Skeletal muscle tissue (tissue), 4 donors: Measurements from ENCODE around the gene CASKIN1. TPM values are rescaled to one million over a fixed set of nuclear protein-coding genes. Genes with fewer than 3 reads are reported as not detected.

Source experiments
- H3K27ac ChIP-seq: one replicate; pipeline ENCODE4 v1.7.0; 2013; ENCODE audit warnings: mild to moderate bottlenecking, low read depth, low read length, inconsistent platforms
- H3K27me3 ChIP-seq, 3 donors: one replicate each; pipeline ENCODE4 v1.7.0; 2013; ENCODE audit warnings: low read length in 3 of 3; ENCODE audit not compliant: control insufficient read depth in 3 of 3, insufficient read depth in 3 of 3
- H3K36me3 ChIP-seq, 3 donors: one replicate each; pipeline ENCODE4 v1.7.0; 2013; ENCODE audit warnings: low read length in 3 of 3; ENCODE audit not compliant: control insufficient read depth in 3 of 3, insufficient read depth in 3 of 3
- H3K4me1 ChIP-seq, 3 donors: one replicate each; pipeline ENCODE4 v1.7.0; 2013; ENCODE audit warnings: low read length in 3 of 3, mild to moderate bottlenecking in 3 of 3; ENCODE audit not compliant: control insufficient read depth in 3 of 3, insufficient read depth in 3 of 3
- H3K4me3 ChIP-seq, 3 donors: one replicate each; pipeline ENCODE4 v1.7.0; 2013; ENCODE audit warnings: low read length in 3 of 3
- H3K9ac ChIP-seq, 3 donors: one replicate each; pipeline ENCODE4 v1.7.0; 2013; ENCODE audit warnings: low read length in 3 of 3, mild to moderate bottlenecking in 3 of 3, moderate library complexity in 2 of 3, low read depth in 1 of 3
- H3K9me3 ChIP-seq, 3 donors: one replicate each; pipeline ENCODE4 v1.7.0; 2013; ENCODE audit warnings: low read length in 3 of 3; ENCODE audit not compliant: control insufficient read depth in 3 of 3
- total RNA-seq: library from RNA; depleted of rRNA; stranded (reverse); fragments of >200 nt; gene quantifications from one replicate; pipeline ENCODE4 v1.2.3, GENCODE V29; 2014
- donor health status: Osteomylitis.

Gene CASKIN1
- total RNA-seq, 1 donor from 2014 or later, result 0.52 TPM

DNA sequence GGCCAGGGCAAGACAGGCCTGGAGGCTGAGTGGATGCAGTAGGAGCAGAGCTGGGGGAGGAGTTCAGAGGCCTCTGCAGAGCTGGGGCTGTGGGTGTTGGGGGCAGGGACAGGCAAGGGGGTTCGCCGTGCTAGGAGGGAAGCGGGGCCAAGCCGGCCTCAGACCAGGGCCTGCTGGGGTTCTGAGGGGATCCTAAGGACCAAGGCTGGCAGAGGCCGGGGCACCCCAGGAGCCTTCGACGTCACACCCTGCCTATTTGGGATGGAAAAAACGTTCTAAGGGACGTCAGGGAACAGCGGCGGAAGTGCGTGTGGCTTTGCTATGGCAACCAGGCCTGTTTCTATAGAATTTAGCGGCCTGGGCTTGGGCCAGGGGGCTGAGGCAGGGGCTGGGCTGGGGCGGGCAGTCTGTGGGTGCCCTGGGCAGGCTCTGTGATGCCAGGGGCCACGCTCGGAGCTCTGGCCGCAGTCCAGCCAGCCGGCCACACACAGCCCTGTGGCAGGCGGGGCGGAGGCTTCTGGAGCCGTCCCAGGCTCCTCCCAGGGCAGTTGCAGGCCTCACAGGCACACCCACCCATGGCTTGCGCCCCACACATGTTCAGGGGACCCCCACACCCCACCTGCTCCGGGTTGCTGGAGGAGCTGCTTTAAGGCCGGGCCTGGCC lies 37.1 kb downstream of the CASKIN1 start:
- H3K27me3 ChIP-seq, result no peaks in the 10 kb centered on the region
- peaks cover 0 to 2% (median 0%) of the 10 kb centered on the region in 3 donors for H3K36me3 ChIP-seq
- H3K4me3 ChIP-seq, result no peak overlapping the region
- peaks cover 45 to 58% (median 49%) of the 10 kb centered on the region in 3 donors for H3K4me1 ChIP-seq
- H3K27ac ChIP-seq, result peak overlapping the region; percentile 68
- H3K9me3 ChIP-seq, result no peaks in the 10 kb centered on the region
- peak overlapping the region in 2 of 3 donors; percentile 32 to 54 for H3K9ac ChIP-seq

DNA sequence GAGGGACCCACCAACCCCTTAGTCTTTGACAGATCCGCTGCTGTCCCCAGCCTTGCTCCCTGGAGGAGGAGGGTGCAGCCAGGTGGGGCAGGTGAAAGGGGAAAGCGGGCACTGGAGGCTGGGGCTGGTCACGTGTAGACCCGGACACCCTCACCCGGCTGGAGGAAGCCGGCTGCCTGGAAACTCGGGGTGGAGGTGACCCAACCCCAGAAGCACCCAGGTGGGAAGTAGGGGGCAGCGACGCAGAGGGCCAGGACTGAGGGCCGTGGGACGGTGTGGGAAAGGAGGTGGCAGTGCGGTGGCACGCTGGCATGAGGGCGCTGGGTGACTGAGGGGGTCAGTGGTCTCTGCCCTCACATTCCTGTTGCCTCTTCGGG lies 38.2 kb downstream of the CASKIN1 start:
- Histone ChIP-seq H3K9ac (peak overlapping the region in 2 of 3 donors; percentile 33 to 83), H3K4me3 (no peak overlapping the region), H3K27ac (peak overlapping the region; percentile 68), H3K36me3 (peaks cover 0 to 5% (median 0%) of the 10 kb centered on the region in 3 donors), H3K9me3 (no peaks in the 10 kb centered on the region), H3K27me3 (no peaks in the 10 kb centered on the region), H3K4me1 (peaks cover 56 to 69% (median 60%) of the 10 kb centered on the region in 3 donors)

DNA sequence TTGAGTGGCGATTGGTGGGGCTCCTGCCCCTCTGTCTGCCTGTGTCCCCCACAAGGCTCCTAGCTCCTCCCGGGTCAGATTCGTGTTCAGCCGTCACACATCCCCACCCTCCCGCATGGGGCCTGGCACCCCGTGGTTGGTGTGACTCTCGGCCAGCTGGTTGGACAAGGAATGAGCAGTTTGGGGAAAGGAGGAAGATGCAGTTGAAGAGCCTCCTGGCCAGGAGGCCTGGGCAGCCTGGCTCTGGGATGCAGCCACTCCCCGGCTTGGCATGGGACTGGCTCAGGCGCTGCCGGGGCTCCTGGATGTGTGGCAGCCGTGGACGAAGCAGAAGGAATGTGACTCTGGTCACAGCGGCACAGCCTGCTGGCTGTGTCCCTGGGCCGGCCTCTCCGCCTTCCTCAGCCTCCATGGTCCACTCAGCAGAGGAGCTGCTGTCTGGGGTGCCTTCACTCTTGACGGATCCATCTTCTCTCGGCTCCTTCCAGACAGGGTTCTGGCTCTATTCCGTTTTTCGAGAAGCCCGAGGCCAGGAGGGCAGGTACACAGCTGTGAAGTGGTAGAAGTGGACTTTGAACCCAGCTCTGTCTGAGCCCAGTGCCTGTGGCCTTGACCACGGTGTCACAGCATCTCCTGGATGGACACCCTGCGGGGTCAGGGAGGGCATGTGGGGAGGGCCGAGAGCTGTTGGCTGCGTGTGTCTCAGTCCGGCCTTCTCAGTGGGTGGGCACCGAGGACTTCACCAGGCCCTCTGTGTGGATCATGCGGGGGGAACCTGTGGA lies 38.7 kb downstream of the CASKIN1 start:
- Histone ChIP-seq H3K36me3 (peaks cover 0 to 5% (median 3%) of the 10 kb centered on the region in 3 donors), H3K9ac (peak overlapping the region in 2 of 3 donors; percentile 33 to 83), H3K27ac (peak overlapping the region; percentile 68), H3K9me3 (no peaks in the 10 kb centered on the region), H3K4me1 (peaks cover 62 to 75% (median 66%) of the 10 kb centered on the region in 3 donors), H3K4me3 (no peak overlapping the region), H3K27me3 (no peaks in the 10 kb centered on the region)

DNA sequence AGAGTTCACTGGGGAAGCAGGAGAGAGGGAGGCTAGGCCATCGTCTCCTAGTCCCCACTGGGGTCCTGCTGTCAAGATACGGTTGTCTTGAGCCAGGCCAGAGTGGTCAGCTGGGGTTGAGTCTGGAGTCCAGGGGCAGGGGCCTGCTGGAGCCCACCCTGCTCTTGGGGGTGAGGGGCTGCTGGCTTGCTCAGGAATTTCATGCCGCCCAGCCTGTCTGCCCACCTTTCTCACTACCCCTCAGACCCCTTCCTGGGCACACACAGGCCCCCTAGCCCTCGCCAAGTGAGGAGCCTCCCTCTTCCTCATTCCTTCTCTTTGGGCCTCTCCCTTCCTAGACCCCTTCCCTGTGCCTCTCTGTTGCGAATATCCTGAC lies 39.6 kb downstream of the CASKIN1 start:
- Histone ChIP-seq H3K36me3 (peaks cover 0 to 5% (median 5%) of the 10 kb centered on the region in 3 donors), H3K4me3 (peak overlapping the region; percentile 10 to 88 (median 84)), H3K27ac (peak overlapping the region; percentile 68), H3K4me1 (peaks cover 69 to 81% (median 73%) of the 10 kb centered on the region in 3 donors), H3K9me3 (no peaks in the 10 kb centered on the region), H3K9ac (peak overlapping the region; percentile 33 to 86 (median 83)), H3K27me3 (no peaks in the 10 kb centered on the region)

DNA sequence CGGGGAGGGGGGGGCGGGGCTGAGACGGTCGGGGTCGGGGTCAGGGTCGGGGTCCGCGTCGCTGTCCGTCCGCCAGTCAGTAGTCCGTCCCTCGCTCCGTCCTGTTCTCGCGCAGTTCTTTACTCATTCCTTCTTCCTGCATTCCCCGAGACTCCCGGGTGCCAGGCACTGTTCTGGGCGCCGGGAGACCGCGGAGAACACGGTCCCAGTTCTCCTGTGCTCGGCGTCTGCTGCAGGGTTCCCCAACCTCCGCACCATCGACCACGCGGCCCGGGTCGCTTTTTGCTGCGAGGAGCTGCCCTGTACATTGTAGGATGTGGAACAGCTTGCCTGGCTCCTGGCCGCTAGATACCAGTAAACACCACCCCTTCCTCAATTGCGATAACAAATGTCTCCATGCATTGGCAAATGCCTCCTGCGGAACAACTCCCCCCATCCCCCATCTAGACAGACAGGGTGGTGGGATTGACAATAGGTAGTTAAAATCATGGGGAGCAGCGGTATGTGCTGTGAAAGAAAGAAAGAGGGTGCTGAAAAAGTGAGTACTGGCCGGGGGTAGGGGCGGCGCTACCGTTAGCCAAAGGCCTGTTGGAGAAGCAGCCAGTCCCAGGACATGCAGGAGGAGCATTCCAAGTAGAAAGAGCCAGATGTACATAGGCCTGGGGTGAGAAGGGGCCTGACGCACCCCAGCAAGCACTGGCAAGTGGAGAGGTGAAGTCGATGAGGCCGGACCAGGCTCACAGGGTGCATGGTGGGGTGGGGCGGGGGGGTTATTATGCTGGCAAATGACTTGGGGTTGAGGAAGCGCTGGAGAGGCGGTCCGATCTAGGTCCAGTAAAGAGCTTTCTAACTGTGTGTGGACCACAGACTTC lies 40.2 kb downstream of the CASKIN1 start:
- H3K36me3 ChIP-seq, result peaks cover 4 to 10% (median 9%) of the 10 kb centered on the region in 3 donors
- H3K4me1 ChIP-seq, result peaks cover 70 to 81% (median 73%) of the 10 kb centered on the region in 3 donors
- H3K27me3 ChIP-seq, result no peaks in the 10 kb centered on the region
- peak overlapping the region; percentile 77 to 86 (median 83) for H3K9ac ChIP-seq
- H3K27ac ChIP-seq, result peak overlapping the region; percentile 69
- H3K9me3 ChIP-seq, result no peaks in the 10 kb centered on the region
- peak overlapping the region; percentile 79 to 88 (median 84) for H3K4me3 ChIP-seq

DNA sequence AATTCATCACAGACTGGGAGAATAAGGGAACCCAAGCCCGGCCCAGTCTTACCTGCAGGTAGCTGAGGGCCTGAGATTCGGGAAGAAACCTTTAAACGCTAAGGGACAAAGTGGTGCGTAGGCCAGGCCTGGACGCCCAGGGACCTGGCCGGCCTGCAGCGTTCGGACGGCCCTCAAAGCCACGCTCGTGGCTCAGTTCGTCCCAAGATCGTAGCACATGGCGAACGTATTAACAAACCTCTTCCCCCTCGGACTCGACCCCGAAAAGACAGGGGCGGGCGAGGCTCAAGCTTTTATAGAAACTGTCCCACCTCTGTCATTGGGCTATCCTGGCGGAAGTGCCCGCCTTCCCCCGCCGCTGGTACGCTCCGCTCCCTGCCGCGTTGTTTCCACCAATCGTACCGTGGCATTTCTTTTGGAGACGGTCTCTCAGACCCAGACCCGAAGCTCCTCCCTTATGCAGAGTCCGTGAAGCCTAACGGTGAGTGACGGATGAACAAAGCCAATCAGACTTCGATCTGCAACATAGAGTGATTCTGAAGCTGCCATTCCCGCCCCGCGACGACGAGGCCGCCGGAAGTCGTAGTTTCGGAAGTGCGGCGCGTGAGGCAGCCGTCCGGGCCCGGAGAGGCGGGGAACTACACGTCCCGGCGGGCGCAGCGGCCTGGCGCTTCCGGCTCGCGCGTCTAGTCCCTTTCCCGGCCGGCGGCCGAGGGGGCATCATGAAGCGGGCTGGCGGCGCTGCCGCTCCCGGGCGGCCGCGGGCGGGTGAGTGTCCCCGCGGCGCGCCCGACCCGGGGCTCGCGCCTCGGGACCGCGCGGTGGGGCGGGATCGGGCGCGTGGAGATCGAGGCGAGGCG lies 41.1 kb downstream of the CASKIN1 start, which contains the start of gene TRAF7:
Gene TRAF7 (plus strand): TSS at position 692 of the 860 bp plus-strand sequence. CDS start 8,139 bp downstream, outside the sequence.
- H3K27ac ChIP-seq, result peak within 1 kb of the TSS; percentile 80
- H3K9ac ChIP-seq, result peak within 1 kb of the TSS; percentile 92 to 98 (median 98)
- H3K4me1 ChIP-seq, result peaks cover 78 to 89% (median 82%) of the 10 kb centered on the region in 3 donors
- peaks cover 4 to 10% (median 9%) of the 10 kb centered on the region in 3 donors for H3K36me3 ChIP-seq
- no peaks in the 10 kb centered on the region for H3K9me3 ChIP-seq
- H3K27me3 ChIP-seq, result no peaks in the 10 kb centered on the region
- H3K4me3 ChIP-seq, result peak within 1 kb of the TSS; percentile 94 to 98 (median 97)

DNA sequence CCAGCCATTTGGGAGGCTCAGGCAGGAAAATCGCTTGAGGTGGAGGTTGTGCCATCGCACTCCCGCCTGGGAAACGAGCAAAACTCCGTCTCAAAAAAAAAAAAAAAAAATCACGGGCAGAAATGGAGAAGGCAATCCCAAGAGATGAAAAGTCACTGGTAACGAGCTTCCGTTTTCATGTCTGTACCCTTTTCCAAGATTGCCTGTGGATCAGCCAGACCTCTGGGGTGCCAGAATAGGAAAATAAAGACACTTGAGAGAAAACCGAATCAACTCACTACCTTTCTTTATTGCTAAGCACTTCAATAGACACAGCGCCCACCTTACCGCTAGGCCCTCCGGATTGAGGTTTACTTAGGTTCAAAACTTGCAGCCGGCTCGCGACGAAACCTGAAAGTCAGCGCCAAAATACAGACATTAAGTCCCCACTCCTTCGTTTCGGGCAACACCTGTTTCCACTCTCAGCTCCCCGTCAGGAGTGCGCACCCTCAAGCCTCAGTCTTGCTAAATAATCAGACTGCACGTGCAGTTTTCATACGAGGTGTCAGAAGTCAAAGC lies 41.8 kb downstream of the CASKIN1 start:
- Histone ChIP-seq H3K27me3 (no peaks in the 10 kb centered on the region), H3K36me3 (peaks cover 4 to 10% (median 9%) of the 10 kb centered on the region in 3 donors), H3K4me1 (peaks cover 77 to 90% (median 85%) of the 10 kb centered on the region in 3 donors), H3K4me3 (peak overlapping the region; percentile 94 to 98 (median 97)), H3K27ac (peak overlapping the region; percentile 80), H3K9me3 (no peaks in the 10 kb centered on the region), H3K9ac (peak overlapping the region; percentile 92 to 98 (median 98))

DNA sequence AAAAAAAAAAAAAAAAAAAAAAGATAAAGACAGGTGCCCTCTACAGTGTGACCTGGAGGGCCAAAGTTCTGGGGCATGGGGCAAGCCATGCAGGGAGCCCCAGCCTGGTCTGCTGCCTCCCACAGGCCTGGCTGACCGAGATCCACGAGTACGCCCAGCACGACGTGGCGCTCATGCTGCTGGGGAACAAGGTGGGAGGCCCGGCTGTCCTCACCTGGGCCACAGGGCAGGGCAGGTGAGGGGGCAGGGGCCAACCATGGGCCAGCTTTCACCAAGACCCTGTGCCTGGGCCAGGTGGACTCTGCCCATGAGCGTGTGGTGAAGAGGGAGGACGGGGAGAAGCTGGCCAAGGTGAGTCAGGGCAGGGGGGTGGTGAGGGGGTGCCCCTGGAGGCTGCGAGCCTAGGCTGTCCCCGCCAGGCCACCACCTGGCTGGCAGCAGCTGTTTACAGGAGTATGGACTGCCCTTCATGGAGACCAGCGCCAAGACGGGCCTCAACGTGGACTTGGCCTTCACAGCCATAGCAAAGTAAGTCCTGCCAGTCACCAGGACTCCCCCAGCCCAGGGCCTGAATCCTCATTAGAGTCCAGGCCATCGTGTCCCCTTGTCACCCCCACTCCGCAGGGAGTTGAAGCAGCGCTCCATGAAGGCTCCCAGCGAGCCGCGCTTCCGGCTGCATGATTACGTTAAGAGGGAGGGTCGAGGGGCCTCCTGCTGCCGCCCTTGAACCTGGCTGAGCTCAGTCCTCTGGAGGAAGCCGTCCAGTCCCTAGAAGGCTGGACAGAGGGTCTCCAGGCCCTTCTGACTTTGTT lies 43.5 kb downstream of the CASKIN1 start:
- peaks cover 4 to 10% (median 9%) of the 10 kb centered on the region in 3 donors for H3K36me3 ChIP-seq
- peak overlapping the region; percentile 78 to 98 (median 98) for H3K9ac ChIP-seq
- H3K27me3 ChIP-seq, result no peaks in the 10 kb centered on the region
- no peaks in the 10 kb centered on the region for H3K9me3 ChIP-seq
- H3K27ac ChIP-seq, result peak overlapping the region; percentile 80
- peaks cover 72 to 90% (median 87%) of the 10 kb centered on the region in 3 donors for H3K4me1 ChIP-seq
- peak overlapping the region; percentile 94 to 98 (median 97) for H3K4me3 ChIP-seq
